GM21576 (cell line): ENCODE results near the gene ASIC1.
"Not testable (repeated sequence)": the region's sequence is repeated elsewhere in the genome, so short reads cannot be mapped to it uniquely, and the experiment has no call there.

Experiments used
- ATAC-seq: cut with Tn5 transposase; IDR thresholded peaks from one replicate; pipeline ENCODE4 v1.9.1; 2021; ENCODE audit warnings: mild to moderate bottlenecking, moderate library complexity; ENCODE audit not compliant: unreplicated experiment

Gene ASIC1

GRCh38 chr12:50082644-50083043 is 25.2 kb downstream of the ASIC1 start:
- ATAC-seq, result no peak

GRCh38 chr12:50083301-50083700 is 25.9 kb downstream of the ASIC1 start:
- ATAC-seq, result no peak

- ATAC-seq, result not testable (repeated sequence)
These were observed 27.0 kb downstream of the ASIC1 start for GRCh38 chr12:50084409-50084774.

GRCh38 chr12:50084775-50085614 is 27.6 kb downstream of the ASIC1 start, which contains the start of gene SMARCD1:
SMARCD1 (plus strand) TSS chr12:50085342; CDS start chr12:50085370, 28 bp downstream.
- peak; percentile 82 for ATAC-seq

GRCh38 chr12:50085615-50086072 is 28.2 kb downstream of the ASIC1 start:
- ATAC-seq, result peak; percentile 7

- no peak for ATAC-seq
These were observed 28.8 kb downstream of the ASIC1 start for GRCh38 chr12:50086148-50086547.

- ATAC-seq, result no peak
These were observed 29.8 kb downstream of the ASIC1 start for GRCh38 chr12:50087151-50087550.

- ATAC-seq, result no peak
These were observed 30.6 kb downstream of the ASIC1 start for GRCh38 chr12:50087995-50088394.

GRCh38 chr12:50088577-50089335 is 31.4 kb downstream of the ASIC1 start:
- ATAC-seq, result no peak

GRCh38 chr12:50089730-50090129 is 32.3 kb downstream of the ASIC1 start:
- no peak for ATAC-seq

- no peak for ATAC-seq
These were observed 33.0 kb downstream of the ASIC1 start for GRCh38 chr12:50090391-50090790.

GRCh38 chr12:50097952-50098351 is 40.6 kb downstream of the ASIC1 start:
- no peak for ATAC-seq

- no peak for ATAC-seq
These were observed 42.1 kb downstream of the ASIC1 start for GRCh38 chr12:50099302-50100008.

GRCh38 chr12:50100561-50100960 is 43.2 kb downstream of the ASIC1 start:
- no peak for ATAC-seq

GRCh38 chr12:50101663-50102062 is 44.3 kb downstream of the ASIC1 start:
- no peak for ATAC-seq

- no peak for ATAC-seq
These were observed 44.7 kb downstream of the ASIC1 start for GRCh38 chr12:50102131-50102531.

- ATAC-seq, result no peak
These were observed 45.4 kb downstream of the ASIC1 start for GRCh38 chr12:50102646-50103309.

- no peak for ATAC-seq
These were observed 46.0 kb downstream of the ASIC1 start for GRCh38 chr12:50103351-50103750.

- no peak for ATAC-seq
These were observed 46.4 kb downstream of the ASIC1 start, which contains the start of gene GPD1 for GRCh38 chr12:50103767-50104321. GPD1 (plus strand) TSS chr12:50104008; CDS start chr12:50104051, 43 bp downstream.
